ENCODE data around the gene AKAP13. TPM values are rescaled to one million over a fixed set of nuclear protein-coding genes. Genes with fewer than 3 reads are reported as not detected.

Gene AKAP13
- total and polyA plus RNA-seq, 2 of the 13 experiments (the other 11 are each of a cell fraction or from before 2014, with no cell fraction given): 6.7 to 27.1 TPM

DNA sequence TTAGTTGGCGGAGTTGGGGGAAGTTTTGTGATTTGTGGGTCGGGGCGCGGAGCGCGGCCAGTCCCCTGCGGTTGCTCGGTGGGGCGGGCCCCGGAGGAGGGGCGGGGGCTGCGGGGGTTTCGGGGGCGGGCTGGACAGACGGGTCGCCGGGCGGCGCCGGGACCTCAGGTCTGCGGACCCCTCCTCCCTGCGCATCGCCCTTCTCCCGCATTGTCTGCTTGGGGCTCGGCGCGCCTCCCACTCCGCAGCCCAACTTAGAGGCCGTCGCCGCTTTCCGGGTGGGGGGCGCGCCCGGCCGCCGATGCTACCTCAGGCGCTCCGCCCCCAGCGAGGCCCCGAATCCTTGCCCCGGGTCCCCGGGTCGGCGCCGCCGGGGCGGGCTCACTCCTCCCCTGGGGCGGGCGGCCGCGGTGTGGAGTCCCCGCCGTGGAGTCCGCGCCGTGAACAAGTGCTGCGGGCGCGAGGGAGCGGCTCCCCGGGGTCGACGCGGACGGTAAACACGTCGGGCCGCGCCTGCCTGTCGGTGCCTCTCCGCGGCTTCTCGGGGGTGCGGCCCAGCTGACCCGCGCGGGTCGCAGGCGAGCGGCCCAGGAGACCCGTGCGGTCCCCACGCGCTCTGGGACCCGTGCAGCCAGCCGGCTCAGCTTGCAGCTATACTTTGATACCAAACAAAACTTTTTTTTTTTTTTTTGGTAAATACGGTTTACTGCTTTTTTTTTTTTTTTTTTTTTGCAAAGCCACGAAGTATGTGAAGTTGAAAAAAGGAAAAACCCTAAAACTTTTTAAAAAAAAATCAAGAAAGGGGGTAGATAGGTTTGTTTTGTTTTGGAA is 624 bp downstream of the AKAP13 start (continued):
- TF ChIP-seq NCOR1 (IDR thresholded peaks at IDR 0.05; ENCODE audit: borderline replicate concordance, low read length) (no peak), AGO2 (optimal IDR thresholded peaks at IDR 0.05; ENCODE audit: low read depth, low read length) (peak; percentile 77), ZNF253 (CRISPR knock-in tag; IDR thresholded peaks at IDR 0.05; ENCODE audit: borderline replicate concordance) (0 out of 2 replicates have a peak, but pooled peaks have one; percentile 46)

DNA sequence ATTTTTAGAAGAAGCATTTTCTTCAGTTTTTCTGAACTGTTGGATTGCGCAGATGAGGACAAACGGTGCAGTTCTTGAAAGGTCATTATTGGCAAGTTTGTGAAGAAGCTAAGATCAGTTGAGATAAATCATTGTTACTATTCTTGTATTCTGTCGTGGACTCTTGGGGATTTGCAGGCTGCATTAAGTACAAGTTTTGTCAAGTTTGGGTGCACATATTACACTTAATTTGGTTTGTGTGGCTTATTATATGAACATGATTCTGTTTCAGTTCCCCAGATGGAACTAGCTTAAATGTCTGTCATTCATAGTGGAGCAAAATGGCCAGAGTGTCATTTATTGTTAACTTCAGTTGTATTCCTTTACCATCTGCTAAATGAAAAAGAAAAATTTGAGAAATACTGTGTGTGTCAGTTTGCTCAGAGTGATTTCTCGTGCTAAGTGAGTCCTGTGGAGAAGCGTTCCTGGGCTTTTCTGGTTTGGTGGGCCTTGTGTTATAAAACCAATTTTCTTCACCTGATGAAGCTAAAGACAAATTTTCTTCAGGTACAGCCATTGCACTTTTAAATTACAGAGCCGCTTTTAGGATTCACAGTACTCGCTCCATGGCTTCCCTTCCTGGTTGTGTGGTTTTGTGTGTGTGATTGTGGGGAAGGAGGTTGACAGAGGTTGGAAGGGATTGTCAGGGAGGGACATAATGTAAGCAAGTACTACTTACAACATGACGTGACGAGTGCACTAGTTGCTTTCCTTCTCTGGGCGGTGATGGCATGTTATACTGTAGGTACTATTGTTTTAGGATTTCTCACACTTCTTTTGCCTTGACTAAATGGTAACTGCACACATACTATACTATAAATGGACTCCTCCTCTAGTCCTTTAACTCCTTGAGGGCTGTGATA is 1.7 kb downstream of the AKAP13 start:
- DNase-seq (ENCODE audit: low spot score): no peak
- no peak overlapping the region for H3K27ac ChIP-seq (ENCODE audit: extremely low read length, insufficient read depth, low read length)
- in situ Hi-C loops (cut with HindIII; ENCODE audit: extremely low pct_ligation_motif_present, low pct_unique_long_range_greater_than_20kb): no loop called here
- intact Hi-C loops (cut with micrococcal nuclease; ENCODE audit: unreplicated experiment): loop anchor here (2.0 to 5.0 kb wide), 2 partner anchors 21 to 50 kb away; no protein-coding TSS in a partner anchor
- ChIA-PET POLR2A (no interaction called here), CTCF (ENCODE audit: low intra/inter-chr PET ratio, low total read pairs) (no interaction called here)
- H3K79me2 ChIP-seq (ENCODE audit: insufficient read depth, low read length): peaks cover 54% of the 10 kb centered on the region
- peaks cover 5% of the 10 kb centered on the region; the same call in 1 of the 2 replicates for H4K20me1 ChIP-seq (ENCODE audit: insufficient read depth, low read length)
- 79% methylated on average over 10 of the region's 10 CpGs for WGBS (ENCODE audit: low lambda C conversion rate)
- H3K4me1 ChIP-seq (ENCODE audit: insufficient read depth, low read length): peaks cover 45% of the 10 kb centered on the region
- peak overlapping the region; percentile 74 to 88 (median 85); a peak in 5 of 6 replicates for H3K4me3 ChIP-seq (replicated peaks in 1 of 3; ENCODE audit: insufficient read depth in 1 of 3, low read depth in 2 of 3, low read length in 3 of 3)
- FAIRE-seq: no peak
- H3K9ac ChIP-seq (ENCODE audit: insufficient read depth, low read depth, low read length): peak overlapping the region; percentile 88; the same call in 1 of the 2 replicates
- no peak overlapping the region for H2AFZ ChIP-seq (ENCODE audit: low read length)
- TSS peak; percentile 69 for BruUV-seq (replicated peaks)
- no peak for ATAC-seq
- no peaks in the 10 kb centered on the region for H3K9me3 ChIP-seq (ENCODE audit: low read length)
- peak overlapping the region; percentile 59 for H3K4me2 ChIP-seq (ENCODE audit: low read depth, low read length)
- peaks cover 0 to 2% of the 10 kb centered on the region in 2 experiments; a peak in 1 of 5 replicates for H3K27me3 ChIP-seq (ENCODE audit: control insufficient read depth in 1 of 2, insufficient read depth in 2 of 2, low read length in 2 of 2)
- H3K36me3 ChIP-seq (replicated peaks in 1 of 2; ENCODE audit: control insufficient read depth in 1 of 2, insufficient read depth in 2 of 2, low read length in 2 of 2): no peaks in the 10 kb centered on the region
- TF ChIP-seq, protein P1, sequence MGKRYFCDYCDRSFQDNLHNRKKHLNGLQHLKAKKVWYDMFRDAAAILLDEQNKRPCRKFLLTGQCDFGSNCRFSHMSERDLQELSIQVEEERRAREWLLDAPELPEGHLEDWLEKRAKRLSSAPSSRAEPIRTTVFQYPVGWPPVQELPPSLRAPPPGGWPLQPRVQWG (CRISPR knock-in tag; IDR thresholded peaks at IDR 0.05; ENCODE audit: borderline replicate concordance, low read depth): no peak
- TF ChIP-seq ZNF367 (CRISPR knock-in tag; IDR thresholded peaks at IDR 0.05; ENCODE audit: borderline replicate concordance): no peak
- TF ChIP-seq, protein P2, sequence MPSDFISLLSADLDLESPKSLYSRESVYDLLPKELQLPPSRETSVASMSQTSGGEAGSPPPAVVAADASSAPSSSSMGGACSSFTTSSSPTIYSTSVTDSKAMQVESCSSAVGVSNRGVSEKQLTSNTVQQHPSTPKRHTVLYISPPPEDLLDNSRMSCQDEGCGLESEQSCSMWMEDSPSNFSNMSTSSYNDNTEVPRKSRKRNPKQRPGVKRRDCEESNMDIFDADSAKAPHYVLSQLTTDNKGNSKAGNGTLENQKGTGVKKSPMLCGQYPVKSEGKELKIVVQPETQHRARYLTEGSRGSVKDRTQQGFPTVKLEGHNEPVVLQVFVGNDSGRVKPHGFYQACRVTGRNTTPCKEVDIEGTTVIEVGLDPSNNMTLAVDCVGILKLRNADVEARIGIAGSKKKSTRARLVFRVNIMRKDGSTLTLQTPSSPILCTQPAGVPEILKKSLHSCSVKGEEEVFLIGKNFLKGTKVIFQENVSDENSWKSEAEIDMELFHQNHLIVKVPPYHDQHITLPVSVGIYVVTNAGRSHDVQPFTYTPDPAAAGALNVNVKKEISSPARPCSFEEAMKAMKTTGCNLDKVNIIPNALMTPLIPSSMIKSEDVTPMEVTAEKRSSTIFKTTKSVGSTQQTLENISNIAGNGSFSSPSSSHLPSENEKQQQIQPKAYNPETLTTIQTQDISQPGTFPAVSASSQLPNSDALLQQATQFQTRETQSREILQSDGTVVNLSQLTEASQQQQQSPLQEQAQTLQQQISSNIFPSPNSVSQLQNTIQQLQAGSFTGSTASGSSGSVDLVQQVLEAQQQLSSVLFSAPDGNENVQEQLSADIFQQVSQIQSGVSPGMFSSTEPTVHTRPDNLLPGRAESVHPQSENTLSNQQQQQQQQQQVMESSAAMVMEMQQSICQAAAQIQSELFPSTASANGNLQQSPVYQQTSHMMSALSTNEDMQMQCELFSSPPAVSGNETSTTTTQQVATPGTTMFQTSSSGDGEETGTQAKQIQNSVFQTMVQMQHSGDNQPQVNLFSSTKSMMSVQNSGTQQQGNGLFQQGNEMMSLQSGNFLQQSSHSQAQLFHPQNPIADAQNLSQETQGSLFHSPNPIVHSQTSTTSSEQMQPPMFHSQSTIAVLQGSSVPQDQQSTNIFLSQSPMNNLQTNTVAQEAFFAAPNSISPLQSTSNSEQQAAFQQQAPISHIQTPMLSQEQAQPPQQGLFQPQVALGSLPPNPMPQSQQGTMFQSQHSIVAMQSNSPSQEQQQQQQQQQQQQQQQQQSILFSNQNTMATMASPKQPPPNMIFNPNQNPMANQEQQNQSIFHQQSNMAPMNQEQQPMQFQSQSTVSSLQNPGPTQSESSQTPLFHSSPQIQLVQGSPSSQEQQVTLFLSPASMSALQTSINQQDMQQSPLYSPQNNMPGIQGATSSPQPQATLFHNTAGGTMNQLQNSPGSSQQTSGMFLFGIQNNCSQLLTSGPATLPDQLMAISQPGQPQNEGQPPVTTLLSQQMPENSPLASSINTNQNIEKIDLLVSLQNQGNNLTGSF (CRISPR knock-in tag; IDR thresholded peaks at IDR 0.05): no peak
- TF ChIP-seq ZNF776 (CRISPR knock-in tag; IDR thresholded peaks at IDR 0.05): no peak
- TF ChIP-seq GABPA (IDR thresholded peaks at IDR 0.05; ENCODE audit: low read depth, low read length): no peak
- TF ChIP-seq GABPA (CRISPR knock-in tag; IDR thresholded peaks at IDR 0.05; ENCODE audit: low read depth): no peak
- TF ChIP-seq, protein P3, sequence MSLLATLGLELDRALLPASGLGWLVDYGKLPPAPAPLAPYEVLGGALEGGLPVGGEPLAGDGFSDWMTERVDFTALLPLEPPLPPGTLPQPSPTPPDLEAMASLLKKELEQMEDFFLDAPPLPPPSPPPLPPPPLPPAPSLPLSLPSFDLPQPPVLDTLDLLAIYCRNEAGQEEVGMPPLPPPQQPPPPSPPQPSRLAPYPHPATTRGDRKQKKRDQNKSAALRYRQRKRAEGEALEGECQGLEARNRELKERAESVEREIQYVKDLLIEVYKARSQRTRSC (CRISPR knock-in tag; IDR thresholded peaks at IDR 0.05; ENCODE audit: low read depth): no peak
- no peak for TF ChIP-seq NFYC (CRISPR knock-in tag; IDR thresholded peaks at IDR 0.05)
- TF ChIP-seq GTF3A (CRISPR knock-in tag; conservative IDR thresholded peaks at IDR 0.05): no peak
- TF ChIP-seq ZSCAN20 (CRISPR knock-in tag; IDR thresholded peaks at IDR 0.05; ENCODE audit: borderline replicate concordance): no peak
